Stimulated activated CD8-positive, alpha-beta memory T cell treated with anti-CD3 and anti-CD28 coated beads, Interleukin-7, amount 100 ng/mL, for 24 hours (primary cell): ENCODE measurements around the gene ERMAP.
"Not testable (repeated sequence)": the region's sequence is repeated elsewhere in the genome, so short reads cannot be mapped to it uniquely, and the experiment has no call there.

ENCODE experiments used
- DNase-seq: peaks from one replicate; pipeline ENCODE4 v3.0.0-alpha.2; 2020; ENCODE audit warnings: low read depth

The ERMAP gene

DNA sequence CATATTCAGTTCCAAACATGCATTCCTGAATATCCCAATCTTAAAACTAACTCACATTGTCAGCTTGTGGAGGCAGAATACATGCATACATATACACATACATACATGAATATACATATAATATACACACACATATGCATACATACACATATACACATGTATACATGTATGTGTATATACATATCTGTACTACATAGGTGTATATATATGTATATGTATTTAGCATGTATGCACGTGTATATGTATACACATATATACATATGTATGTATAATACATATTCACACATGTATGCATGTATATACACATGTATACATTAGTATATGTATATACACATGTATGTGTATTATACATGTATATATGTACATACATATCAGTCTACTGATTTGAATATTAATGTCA, 28.3 kb downstream of the ERMAP start:
- DNase-seq: no peak

DNA sequence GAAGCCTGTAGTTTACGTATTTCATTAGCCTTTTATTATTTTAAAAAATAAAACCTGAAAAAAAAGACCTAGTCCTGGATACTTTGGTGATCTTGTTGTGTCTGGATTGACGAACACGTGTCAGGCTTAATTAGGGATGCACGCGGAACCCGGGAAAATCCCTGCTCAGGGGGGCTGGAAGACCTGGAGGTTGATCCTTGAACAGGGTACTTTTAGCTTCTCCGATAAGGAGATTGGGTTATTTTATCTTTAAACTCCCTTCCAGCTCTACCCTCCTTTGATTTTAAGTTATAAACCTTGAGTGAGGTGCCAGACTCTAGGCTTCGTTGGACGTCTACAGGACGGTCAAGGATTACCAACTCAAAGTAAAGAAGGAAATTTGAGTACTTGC, 28.9 kb downstream of the ERMAP start:
- DNase-seq: no peak

DNA sequence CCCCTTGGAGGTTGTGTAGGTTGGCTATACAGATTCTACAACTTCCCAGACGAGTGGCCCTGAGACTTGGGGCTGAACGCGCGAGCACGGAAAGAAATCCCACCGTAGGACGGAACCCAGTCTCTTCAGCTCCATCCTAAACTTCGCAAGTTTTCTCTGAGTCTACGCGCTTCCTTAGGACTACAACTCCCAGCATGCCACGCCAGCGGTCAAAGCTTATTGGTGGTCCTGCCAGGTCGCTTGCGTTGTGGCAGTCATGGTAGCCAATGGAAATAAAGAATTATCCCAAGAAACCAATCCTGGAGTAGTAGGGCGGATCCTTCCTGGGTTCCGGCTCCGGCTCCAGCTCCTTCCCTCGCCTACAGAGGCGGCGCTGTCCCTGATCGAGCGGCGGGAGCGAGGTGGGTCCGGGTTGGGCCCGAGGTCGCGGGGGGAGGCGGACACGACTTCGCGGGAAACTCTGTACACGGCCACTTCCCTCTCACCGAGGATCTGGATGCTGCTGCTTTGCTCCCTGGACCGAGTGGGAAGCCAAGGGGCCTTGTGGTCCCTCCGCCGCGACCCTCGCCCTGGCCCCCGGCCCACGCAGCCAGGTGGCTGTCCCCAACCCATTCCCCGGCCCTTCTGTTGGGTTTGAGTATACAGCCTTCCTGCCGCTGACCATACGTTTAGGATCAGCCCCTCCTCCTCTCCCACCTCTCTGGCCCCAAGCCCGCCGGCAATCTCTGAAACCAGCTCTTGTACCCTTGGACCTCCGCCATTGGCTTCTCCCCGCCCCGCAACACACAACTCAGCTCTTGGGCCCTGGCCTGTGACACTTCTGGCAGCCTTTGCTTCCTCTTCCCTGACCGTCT, 29.6 kb downstream of the ERMAP start, which contains the start of gene ZNF691:
TSS of gene ZNF691 (plus strand) at position 357 of the 854 bp plus-strand sequence. CDS start 3,046 bp downstream, outside the sequence.
- DNase-seq: peak; percentile 61

DNA sequence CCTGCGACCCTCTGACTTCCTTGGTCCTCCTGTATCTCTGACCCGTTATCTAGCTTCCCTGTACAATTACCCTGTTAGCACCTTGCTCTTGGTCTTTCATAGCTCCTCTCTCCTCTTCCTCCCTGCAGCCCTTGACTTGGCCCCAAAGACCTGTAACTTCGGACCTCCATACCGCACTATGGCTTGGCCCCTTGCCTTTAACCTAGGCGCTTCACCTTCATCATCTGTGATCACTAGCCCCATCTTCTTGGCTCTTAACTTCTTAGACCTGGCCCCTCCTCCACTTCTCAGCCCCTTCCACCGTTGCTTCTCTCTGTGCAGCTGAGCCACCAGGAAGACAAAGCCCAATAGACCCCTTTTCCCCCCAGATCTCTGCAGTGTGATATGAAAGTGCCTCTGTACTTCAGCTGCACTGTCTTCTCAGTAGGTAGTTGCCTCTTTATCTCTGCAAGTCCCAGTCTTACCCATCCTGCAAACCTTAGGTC, 30.2 kb downstream of the ERMAP start:
- DNase-seq: no peak

DNA sequence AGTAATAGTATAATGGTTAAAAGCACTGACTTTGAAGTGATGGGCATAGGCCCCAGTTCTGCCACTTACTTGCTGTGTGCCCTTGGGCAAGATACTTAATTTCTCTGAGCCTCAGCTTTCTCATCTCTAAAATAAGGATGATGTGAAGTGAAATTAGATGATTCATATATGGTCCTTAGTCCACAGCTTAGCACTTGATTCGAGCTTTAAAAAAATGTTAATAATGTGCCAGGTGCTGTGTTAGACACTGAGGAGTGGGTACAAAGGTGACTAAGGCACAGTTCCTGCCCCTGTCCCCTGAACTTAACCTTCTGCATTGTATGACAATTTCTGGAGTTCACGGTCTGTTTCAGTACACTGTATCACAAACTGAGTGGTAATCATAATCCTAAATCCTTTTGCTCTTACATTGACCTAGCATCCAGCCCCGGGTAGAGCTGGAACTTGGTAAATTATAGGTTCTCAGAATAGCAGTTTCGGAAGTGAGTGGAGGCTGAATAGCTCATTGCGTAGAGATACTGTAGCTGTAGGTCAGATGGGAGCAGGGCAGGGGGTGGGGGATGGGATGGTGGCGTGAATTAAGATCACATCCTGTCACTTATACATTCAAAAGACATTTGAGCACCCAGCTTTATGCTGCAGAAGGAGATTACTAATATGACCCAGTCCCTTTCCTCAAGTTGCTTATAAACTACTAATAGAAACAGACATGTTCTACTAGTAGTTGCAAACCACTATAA, 31.0 kb downstream of the ERMAP start:
- DNase-seq: no peak

DNA sequence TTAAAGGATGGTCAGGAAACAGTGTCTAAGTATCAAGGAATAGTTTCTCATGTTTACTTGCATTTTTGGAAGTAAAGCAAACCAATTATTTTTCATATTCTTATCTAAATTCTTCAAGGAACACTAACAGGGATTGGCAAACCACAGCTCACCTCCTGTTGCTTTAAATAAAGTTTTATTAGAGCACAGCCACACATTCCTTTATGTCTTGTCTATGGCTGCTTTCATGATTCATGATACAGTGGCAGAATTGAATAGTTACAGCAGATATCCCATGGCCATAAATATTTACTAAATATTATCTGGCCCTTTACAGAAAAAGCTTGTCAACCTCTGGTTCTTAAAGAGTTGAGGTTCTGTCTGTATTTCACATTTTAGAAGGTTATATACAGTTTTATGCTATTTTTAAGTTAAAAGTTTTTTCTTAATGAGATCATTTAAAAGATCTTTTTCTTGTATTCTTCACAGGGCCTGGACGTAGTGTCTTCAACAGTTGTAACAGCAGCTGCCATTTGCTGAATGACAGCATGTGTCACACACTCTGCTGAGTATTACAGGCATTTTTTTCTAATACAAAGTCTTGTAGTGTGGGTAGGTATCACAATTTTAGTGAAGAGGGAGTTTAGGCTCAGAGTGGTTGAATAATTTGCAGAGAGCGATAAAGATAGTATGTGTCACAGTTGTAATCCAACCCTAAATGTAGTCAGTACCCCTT, 32.1 kb downstream of the ERMAP start:
- no peak for DNase-seq

DNA sequence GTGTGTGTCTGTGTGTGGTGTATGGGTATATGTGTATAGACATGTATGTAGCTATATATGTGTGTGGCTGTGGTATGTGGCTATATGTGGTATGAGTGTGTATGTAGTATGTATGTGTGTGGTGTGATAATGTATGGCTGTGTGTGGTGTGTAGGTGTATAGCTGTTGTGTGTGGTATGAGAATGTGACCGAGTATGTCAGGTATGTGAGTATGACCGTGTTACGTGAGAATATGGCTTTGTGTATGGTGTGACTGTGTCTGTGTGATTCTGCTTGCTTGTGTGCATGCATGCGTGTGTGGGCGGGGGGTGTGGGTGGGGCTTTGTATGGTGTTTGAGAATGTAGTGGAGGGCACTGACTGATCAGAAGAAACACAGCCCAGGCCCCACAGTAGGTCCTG, 33.0 kb downstream of the ERMAP start:
- no peak for DNase-seq

DNA sequence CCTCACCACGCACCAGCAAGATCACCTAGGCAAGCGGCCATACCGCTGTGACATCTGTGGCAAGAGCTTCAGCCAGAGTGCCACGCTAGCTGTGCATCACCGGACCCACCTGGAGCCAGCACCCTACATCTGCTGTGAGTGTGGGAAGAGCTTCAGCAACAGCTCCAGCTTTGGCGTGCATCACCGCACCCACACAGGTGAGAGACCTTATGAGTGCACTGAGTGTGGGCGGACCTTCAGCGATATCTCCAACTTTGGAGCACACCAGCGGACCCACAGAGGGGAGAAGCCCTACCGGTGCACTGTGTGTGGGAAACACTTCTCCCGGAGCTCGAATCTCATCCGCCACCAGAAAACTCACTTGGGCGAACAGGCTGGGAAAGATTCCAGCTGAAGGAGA, 34.5 kb downstream of the ERMAP start:
- DNase-seq: no peak

DNA sequence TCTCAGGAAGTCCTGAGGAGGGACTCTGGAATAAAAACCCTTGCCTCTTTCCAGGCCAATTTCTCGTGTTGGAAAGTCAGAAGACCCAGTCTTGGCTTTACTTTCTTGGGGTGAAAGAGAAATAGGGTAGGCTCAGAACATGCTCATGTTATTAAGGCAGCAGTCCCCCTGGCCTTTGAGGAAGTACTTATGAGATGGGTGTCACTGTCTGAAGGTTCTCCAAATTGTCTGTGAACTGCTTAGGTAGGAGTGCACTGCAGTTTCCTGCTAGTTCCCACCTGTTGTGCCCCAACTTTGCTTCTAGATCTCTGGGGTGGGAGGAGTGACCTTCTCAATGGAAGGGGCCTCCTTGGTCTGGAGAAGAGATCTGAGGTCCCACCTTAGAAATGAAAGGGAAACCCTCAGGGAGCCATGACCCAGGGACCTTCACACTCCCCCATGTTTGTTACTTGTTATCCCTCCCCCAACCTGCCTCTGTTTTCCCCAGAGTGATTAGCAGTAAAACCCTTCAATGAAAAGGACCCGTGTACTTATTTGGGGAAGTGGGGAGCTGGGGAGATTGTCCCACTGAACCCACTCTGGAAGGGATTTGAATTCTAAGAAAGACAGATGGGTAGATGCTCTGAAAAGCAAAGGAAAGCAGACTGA, 35.2 kb downstream of the ERMAP start:
- no peak for DNase-seq

DNA sequence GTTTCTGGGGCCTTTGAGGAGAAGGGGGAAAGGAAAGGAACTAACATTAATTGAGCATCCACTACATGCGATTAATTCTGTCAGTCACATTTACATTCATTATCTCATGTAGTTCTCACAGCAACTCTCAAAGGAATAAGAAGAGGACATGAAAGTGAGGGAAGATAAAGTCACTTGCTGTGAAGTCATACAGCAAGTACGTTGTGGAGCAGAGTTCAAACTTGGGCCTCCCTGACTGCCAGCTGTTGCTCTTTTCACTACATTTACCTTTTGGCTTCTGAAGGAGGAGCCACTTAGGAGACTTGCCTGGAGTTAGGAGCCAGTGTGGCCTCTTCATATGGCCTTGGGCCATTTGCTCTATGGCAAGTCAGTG, 35.7 kb downstream of the ERMAP start:
- DNase-seq: no peak

DNA sequence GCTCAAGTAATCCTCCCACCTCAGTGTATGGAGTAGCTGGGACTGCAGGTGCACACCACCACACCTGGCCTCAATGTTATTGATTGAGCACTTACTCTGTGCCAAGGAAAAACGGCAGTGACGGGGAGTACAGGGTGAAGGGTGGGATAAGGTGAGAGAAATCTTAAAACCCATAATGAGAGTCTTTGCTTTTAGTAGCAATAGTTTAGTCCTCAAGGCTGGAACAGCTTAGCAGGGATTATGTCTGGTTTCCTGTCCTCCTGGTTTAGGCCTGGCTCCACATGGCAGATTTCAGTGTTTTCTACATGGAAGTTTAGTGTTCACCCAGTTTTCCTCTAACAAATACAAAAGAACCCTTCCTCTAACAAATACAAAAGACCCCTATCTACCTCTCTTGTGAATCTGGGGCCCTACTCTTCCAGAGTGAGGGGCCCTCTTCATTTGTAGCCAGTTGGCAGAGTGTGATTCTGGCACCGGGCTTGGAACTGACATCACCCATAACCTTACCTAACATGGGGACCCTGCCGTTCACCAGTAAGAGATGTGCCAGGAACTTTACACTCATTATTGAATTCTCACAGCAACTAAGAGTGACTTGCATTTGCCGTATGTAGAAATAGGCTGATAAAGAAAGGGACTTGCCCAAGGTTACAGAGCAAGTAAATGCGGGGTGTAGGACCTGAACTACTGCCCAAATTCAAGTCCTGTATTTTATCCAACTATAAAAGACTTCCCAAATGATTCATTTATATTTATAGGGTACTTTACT, 36.4 kb downstream of the ERMAP start:
- no peak for DNase-seq

DNA sequence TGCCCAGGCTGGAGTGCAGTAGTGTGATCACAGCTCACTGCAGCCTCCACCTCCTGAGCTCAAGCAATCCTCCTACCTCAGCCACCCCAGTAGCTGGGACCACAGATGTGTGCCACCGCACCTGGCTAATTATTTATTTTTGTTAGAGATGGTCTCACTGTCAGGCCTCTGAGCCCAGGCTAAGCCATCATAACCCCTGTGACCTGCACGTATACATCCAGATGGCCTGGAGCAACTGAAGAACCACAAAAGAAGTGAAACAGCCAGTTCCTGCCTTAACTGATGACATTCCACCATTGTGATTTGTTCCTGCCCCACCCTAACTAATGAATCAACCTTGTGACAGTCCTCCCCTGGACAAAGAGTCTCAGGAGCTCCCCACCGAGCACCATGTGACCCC, 39.6 kb downstream of the ERMAP start:
- DNase-seq: not testable (repeated sequence)

DNA sequence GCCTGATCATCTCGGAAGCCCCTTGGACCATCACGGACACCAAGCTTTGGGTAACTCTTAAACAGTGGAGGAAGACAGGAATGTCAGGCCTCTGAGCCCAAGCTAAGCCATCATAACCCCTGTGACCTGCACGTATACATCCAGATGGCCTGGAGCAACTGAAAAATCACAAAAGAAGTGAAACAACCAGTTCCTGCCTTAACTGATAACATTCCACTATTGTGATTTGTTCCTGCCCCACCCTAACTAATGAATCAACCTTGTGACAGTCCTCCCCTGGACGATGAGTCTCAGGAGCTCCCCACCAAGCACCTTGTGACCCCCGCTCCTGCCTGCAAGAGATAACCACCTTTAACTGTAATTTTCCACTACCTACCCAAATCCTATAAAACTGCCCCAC, 42.4 kb downstream of the ERMAP start:
- DNase-seq: not testable (repeated sequence)

DNA sequence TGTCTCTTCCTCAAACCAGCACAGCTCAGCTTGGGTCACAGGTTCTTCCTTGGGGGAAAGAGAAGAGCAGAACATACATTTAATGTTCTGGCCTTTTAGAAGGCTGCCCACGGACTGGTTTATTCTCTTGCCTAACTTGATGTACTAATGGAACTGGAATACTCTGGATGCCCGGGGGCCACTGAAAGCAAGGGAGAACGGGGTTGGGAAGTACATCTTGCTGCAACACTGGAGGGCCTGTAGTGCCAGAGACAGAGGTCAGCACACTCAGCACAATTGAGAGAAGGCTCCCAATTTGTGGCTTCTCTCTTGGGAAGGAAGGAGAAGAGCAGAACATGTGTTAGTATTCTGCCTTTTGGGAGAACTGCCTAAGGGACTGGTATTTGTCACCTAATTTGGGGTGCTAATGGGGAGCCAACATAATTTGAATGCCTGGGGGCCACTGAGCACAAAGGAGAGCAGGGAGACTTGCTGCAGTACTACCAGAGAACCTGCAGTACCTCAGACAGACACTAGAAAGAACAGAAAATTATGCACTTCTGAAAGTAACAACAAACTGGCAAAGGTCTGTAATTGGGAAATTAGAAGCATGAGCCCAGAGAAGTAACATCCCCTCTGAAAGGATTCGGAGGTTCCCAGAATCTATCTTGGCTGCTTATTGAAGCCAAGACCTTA, 43.6 kb downstream of the ERMAP start:
- no peak for DNase-seq

DNA sequence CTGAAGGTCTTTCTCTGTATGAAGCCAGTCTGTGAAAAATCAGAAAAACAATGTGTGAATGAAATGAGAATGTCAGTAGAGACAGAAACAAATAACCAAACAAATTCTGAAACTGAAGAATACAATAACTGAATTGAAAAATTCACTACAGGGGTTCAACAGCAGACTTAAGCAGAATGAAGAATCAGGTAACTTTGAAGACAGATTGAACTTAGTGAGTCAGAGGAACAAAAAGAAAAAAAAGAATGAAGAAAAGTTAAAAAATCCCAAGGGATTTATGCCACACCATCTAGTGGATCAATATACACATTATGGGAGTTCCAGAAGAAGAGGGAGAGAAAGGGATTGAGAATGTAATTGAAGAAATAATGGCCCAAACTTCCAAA, 44.1 kb downstream of the ERMAP start:
- no peak for DNase-seq

DNA sequence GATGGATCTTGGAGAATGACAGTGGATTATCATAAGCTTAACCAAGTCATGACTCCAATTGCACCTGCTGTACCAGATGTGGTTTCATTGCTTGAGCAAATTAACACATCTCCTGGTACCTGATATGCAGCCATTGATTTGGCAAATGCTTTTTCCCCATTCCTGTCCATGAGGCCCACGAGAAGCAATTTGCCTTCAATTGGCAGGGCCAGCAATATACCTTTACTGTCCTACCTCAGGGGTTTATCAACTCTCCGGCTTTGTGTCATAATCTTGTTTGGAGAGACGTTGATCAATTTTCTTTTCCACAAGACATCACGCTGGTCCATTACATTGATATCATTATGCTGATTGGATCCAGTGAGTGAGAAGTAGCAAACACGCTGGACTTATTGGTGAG, 49.6 kb downstream of the ERMAP start:
- no peak for DNase-seq

DNA sequence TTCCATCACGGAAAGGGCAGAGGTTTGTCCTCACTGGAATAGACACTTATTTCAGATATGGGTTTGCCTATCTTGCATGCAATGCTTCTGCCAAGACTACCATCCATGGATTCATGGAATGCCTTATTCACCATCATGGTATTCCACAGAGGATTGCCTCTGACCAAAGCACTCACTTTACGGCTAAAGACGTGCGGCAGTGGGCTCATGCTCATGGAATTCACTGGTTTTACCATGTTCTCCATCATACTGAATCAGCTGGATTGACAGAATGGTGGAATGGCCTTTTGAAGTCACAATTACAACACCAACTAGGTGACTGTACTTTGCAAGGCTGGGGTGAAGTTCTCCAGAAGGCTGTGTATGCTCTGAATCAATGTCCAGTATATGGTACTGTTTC, 51.5 kb downstream of the ERMAP start:
- not testable (repeated sequence) for DNase-seq

DNA sequence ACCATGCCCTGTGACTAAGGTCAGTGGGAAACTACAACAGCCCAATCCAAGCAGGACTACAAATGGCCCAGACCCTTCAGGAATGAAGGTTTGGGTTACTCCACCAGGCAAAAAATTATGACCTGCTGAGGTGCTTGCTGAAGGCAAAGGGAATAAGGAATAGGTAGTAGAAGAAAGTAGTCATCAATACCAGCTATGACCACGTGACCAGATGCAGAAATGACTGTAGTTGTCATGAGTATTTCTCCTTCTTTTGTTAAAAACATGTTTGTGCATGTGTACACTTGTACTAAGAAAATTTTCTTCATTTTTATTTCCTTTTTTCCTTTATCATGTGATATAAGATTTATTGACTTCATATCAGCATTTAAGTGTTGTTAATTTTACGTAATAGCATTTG, 52.3 kb downstream of the ERMAP start:
- not testable (repeated sequence) for DNase-seq

DNA sequence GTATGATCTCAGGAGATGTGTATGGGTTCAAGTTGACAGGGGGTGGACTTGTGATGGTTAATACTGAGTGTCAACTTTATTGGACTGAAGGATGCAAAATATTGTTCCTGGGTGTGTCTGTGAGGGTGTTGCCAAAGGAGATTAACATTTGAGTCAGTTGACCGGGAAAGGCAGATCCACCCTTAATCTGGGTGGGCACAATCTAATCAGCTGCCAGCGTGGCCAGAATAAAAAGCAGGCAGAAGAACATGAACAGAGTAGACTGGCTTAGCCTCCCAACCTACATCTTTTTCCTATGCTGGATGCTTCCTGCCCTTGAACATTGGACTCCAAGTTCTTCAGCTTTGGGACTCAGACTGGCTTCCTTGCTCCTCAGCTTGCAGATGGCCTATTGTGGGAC, 52.8 kb downstream of the ERMAP start:
- not testable (repeated sequence) for DNase-seq

DNA sequence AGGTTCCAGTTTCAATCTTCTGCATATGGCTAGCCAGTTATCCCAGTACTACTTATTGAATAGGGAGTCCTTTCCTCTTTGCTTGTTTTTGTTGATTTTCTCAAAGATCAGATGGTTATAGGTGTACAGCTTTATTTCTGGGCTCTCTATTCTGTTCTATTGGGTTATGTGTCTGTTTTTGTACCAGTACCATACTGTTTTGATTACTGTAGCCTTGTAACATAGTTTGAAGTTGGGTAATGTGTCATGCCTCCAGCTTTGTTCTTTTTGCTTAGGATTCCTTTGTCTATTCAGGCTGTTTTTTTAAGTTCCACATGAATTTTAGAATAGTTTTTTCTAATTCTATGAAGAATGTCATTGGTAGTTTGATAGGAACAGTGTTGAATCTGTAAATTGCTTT, 56.2 kb downstream of the ERMAP start:
- DNase-seq: not testable (repeated sequence)

DNA sequence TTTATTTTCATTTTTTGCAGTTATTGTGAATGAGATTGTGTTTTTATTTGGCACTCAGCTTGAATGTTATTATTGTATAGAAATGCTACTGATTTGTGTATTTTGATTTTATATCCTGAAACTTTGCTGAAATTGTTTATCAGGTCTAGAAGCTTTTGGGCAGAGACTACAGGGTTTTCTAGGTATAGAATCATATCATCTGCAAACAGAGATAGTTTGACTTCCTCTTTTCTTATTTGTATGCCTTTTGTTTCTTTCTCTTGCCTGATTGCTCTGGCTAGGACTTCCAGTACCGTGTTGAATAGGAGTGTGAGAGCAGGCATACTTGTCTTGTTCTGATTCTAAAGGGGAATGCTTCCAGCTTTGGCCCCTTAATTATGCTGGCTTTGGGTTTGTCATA, 56.7 kb downstream of the ERMAP start:
- no peak for DNase-seq
